RKO (cell line): Measurements from ENCODE around the gene SLC27A1.
"Not testable (repeated sequence)": the region's sequence is repeated elsewhere in the genome, so short reads cannot be mapped to it uniquely, and the experiment has no call there.

ENCODE experiments used
- DNase-seq: peaks from one replicate; pipeline ENCODE4 v3.0.0-alpha.2; 2016; ENCODE audit warnings: low spot score

SLC27A1 gene

DNA sequence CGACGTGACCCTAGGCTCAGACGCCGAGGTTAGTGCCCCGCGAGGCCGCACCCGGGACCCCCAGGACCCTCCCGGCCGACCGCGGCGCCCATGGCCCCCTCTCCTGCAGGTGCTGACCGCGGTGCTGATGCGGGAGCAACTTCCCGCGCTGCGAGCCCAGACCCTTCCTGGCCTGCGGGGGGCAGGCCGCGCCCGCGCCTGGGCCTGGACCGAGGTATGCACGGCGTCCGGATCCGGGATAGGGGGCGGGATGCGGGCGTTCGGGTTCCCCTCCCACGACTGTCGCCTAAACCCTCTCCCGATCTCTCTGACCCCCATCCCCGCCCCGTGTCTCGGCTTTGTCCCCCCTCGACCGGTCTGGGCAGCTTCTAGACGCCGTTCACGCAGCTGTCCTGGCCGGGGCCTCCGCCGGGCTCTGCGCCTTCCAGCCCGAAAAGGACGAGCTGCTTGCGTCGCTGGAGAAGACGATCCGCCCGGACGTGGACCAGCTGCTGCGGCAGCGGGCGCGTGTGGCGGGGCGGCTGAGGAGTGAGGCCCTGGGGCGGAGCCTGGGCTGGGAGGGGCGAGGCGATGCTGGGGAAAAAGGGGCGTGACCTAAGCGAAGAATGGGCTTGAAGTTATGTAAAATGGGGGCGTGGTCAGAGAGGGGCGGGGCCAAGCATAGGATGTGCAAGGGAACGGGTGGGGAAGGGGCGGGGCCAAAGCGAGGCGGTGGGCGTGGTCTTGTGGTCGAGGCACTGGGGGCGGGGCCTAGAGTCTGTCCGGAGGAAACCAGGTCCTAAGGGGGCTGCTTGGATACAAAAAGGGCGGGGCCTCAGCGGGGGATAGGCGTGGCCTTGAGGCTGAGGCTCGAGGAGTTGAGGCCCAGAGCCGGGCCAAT is 69.2 kb downstream of the SLC27A1 start:
- DNase-seq, result peak; percentile 60

DNA sequence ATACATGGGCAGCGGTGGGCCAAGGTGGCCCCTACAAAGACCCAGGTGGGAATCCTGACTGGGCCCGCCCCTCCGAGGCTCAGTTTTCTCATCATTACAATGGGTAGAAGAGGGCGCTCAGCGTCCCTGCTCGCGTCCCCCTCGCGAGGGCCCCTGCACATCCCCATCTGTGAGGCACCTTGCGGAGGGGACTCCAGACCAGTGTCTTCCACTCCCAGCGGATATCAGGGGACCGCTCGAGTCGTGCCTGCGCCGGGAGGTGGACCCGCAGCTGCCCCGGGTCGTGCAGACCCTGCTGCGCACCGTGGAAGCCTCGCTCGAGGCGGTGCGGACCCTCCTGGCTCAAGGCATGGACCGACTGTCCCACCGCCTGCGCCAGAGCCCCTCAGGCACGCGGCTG is 69.8 kb downstream of the SLC27A1 start:
- no peak for DNase-seq

DNA sequence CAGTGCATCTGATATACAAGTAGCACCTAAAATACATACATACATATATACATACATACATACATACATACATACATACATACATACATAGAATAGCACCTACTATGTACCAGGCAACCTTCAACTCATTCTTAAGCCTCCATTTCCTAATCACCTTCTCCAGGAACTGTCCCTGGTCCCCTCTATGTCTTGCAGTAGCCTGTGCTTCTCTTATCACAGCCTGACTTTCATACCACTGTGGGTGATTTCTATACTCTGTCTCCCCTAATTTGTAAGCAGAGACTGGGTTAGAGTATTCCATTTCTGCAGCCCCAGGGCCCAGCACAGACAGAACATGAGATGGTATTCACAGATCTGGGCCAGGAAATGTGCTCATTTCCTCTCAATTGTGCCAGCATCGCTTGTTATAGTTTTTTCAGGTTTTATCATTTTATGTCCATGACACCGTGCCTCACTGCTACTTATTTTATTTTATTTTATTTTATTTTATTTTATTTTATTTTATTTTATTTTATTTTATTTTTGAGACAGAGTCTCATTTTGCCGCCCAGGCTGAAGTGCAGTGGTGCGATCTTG is 70.9 kb downstream of the SLC27A1 start:
- no peak for DNase-seq

DNA sequence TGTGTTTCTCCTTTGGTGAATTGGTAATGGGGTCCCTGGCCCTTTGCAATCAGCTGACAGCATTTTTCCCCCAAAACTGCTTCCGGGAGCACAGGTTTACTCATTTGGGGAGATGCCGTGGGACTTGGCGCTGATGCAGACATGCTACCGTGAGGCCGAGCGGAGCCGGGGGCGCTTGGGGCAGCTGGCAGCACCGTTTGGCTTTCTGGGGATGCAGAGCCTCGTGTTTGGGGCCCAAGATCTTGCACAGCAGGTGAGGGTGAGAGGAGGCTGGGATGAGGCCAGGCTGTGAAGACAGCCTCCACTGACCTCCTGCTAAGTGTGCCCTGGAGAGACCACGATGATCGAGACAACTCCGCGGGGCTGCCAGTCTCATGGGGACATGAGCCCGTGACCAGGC is 71.7 kb downstream of the SLC27A1 start:
- DNase-seq, result no peak

DNA sequence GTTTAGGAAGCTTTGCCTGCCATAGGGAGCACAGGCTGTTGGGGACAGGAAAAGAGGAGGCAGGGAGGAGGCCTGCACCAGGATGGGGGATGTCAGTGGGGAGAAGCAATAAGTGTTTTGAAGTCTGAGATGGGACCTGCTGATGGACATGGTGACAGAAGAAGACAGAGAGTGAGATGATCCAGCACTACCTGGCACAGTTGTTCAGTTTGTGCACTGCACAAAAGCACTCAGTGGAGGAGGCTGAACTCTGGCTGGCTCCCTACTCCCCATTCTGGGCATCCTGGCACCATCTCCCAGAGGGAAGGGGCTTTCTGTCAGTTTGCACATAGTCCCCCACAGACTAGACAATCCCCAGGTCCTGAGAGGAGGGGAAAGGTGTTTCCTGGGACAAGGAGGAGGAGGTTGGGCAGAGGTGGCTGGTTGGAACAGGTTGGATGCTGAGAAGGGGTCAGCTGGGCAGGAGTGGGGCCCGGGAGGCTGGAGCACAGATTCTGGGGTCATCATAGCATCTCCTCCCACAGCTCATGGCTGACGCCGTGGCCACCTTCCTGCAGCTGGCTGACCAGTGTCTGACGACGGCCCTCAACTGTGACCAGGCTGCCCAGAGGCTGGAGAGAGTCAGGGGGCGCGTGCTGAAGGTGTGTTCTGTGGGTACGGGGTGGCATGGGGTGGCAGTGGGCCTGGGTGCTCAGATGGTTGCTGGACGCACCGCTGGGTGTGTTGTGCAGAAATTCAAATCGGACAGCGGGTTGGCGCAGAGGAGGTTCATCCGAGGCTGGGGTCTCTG is 72.7 kb downstream of the SLC27A1 start:
- DNase-seq, result no peak

- no peak for DNase-seq
These were observed 73.7 kb downstream of the SLC27A1 start for GRCh38 chr19:17543986-17544385.

DNA sequence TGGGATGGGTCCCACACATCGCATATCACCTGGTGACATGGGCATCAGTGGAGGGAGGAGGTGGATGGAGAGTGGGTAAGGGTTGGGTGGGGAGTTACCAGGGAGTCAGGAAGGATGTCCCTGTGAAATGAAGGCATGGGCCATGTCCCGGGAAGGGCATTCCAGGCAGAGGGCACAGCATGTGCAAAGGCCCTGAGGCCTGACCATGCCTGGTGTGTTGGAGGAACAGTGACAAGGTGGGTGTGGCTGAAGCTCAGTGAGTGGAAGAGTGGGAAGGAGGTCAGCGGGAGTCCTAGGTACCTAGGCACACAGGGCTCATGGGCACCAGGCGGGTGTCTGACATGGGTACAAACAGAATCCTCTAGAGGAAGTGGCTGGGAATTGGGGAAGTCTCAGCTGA is 74.1 kb downstream of the SLC27A1 start:
- no peak for DNase-seq

DNA sequence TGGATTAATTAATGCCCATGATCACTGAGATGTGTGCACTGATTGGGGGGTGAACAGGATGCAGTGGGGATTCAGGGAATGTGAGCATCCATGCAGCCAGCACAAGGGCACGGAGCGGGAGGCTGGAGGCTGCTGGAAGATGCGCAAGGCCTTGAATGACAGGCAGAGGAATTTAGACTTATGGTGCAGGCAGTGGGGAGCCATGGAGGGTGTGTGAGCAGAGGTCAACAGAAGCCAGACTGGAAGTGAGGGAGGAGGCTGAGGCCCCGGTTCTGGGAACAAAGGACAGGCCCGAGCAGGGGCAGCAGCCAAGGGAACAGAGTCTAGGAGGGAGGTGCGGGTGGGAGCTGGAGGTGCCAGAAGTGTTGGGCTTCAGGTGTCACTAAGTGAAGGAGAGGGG is 77.8 kb downstream of the SLC27A1 start:
- DNase-seq, result no peak

DNA sequence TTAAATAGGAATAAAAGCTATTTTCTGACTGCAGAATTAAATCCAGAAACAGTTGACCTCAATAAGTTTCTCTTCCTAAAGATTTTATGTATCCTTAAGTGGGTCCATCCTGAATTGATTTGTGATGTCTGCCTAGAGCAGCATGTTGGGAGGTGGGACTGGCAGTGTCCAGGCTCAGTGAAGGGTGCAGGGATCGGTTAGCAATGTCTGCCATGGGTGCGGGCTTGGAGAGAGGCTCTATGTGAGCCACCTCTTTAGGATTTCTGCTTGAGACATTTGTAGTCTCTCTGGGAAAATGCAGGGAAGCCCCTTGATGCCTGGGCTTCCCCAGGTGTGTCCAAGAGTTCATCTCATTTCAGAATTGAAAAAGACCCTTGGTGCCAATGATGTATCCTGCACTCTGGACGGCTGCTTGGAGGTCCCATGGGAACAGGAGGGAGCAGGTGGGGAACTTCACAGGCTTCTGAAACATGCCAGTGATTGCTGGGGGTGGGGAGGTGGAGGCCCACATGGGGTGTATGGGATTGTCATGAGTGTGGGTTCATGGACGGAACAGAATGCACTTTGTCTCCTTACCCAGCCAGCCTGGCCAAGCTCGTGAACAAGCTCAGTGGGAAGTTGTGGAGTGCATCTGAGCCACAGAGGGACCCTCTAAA is 78.9 kb downstream of the SLC27A1 start:
- DNase-seq, result peak; percentile 16

DNA sequence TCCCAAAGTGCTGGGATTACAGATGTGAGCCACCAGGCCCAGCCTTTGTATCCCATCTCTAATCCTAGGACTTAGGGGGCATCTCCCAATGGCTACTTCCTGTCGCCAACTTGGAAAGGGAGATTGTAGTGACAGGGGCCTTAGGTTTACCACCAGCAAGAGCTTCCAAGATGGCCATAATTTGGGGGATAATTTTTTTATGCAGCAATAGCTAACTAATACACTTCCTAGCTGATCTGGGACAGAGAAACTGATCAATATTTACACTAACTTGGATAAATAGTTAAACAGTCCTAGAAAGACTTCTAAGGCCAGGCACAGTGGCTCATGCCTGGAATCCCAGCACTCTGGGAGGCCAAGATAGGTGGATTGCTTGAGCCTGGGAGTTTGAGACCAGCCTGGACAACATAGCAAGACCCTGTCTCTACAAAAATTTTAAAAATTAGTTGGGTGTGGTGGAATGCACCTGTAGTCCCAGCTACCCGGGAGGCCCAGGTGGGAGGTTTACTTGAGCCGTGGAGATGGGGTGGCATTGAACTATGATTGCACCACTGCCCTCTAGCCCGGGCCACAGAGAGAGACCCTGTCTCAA is 79.8 kb downstream of the SLC27A1 start:
- DNase-seq, result no peak

GRCh38 chr19:17552735-17553134 is 82.4 kb downstream of the SLC27A1 start:
- DNase-seq, result not testable (repeated sequence)

GRCh38 chr19:17553256-17553655 is 82.9 kb downstream of the SLC27A1 start:
- DNase-seq, result peak; percentile 38

DNA sequence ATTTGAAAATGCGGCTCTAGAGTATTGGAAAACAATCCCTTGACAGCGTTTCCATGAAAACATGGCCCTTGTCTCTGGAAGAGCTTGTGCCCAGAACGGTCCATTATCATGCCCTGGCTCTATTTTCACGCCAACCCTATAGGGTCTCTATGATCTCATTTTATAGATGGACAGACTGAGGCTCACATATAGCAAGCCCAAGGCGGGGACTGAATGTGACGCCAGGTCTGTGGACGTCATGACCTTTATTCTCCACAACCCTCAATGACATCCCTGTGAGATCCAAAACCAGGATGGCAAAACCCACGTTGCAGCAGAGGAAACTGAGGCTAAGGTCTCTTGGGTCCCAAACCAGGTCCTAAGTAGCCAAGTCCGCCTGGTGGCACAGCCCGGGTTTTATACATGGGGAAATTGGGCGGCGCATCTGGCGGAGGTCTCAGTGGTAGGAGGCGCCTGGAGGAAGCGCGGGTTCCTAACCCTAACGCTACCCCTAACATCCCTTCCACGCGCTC is 84.7 kb downstream of the SLC27A1 start:
- DNase-seq, result no peak

- peak; percentile 98 for DNase-seq
These were observed 85.2 kb downstream of the SLC27A1 start, which contains the start of gene COLGALT1 for GRCh38 chr19:17555480-17555928. COLGALT1 (plus strand) TSS chr19:17555649; CDS start chr19:17555714, 65 bp downstream.
